Frontal cortex (tissue), 4 donors: ENCODE measurements around the gene DEK. TPM values are rescaled to one million over a fixed set of nuclear protein-coding genes. Genes with fewer than 3 reads are reported as not detected.
"Not testable (repeated sequence)": the region's sequence is repeated elsewhere in the genome, so short reads cannot be mapped to it uniquely, and the experiment has no call there.

Experiments used
- DNase-seq, 2 donors: peaks; one replicate each; pipeline ENCODE4 v3.0.0; 2012; ENCODE audit warnings: low spot score in 2 of 2
- FAIRE-seq: peaks from 2 replicates; lab custom pipeline; 2012; peaks lifted over from hg19 to GRCh38; lab: Jason Lieb, UNC
- total RNA-seq: library from RNA; depleted of rRNA; stranded (reverse); fragments of >200 nt; gene quantifications from one replicate; pipeline ENCODE4 v1.2.3, GENCODE V29; 2014
- donor health status: control.
- donor health status: control.
- donor health status: control.

The DEK gene
- total RNA-seq, 1 donor from 2014 or later: 157 TPM

- FAIRE-seq: no peak
- no peak for DNase-seq
These were observed 22.1 kb downstream of the DEK start for GRCh38 chr6:18242062-18242851.

GRCh38 chr6:18241208-18242038 is 22.9 kb downstream of the DEK start:
- FAIRE-seq: no peak
- DNase-seq: no peak

GRCh38 chr6:18240230-18240629 is 24.1 kb downstream of the DEK start:
- no peak for DNase-seq
- FAIRE-seq: no peak

- no peak for DNase-seq
- no peak for FAIRE-seq
These were observed 27.2 kb downstream of the DEK start for GRCh38 chr6:18237167-18237566.

GRCh38 chr6:18235524-18235923 is 28.8 kb downstream of the DEK start:
- no peak for DNase-seq
- no peak for FAIRE-seq

- FAIRE-seq: no peak
- no peak for DNase-seq
These were observed 29.8 kb downstream of the DEK start for GRCh38 chr6:18234564-18234963.

GRCh38 chr6:18233770-18234169 is 30.6 kb downstream of the DEK start:
- FAIRE-seq, DNase-seq: not testable (repeated sequence)

- not testable (repeated sequence) for DNase-seq, FAIRE-seq
These were observed 32.5 kb downstream of the DEK start for GRCh38 chr6:18231856-18232255.

GRCh38 chr6:18228590-18228989 is 35.7 kb downstream of the DEK start:
- FAIRE-seq, DNase-seq: not testable (repeated sequence)

GRCh38 chr6:18227166-18227565 is 37.2 kb downstream of the DEK start:
- FAIRE-seq, DNase-seq: not testable (repeated sequence)

- FAIRE-seq, DNase-seq: not testable (repeated sequence)
These were observed 37.8 kb downstream of the DEK start for GRCh38 chr6:18226451-18227105.

- DNase-seq (no peak), FAIRE-seq (no peak)
These were observed 43.1 kb downstream of the DEK start for GRCh38 chr6:18221288-18221615.

- FAIRE-seq (no peak), DNase-seq (no peak)
These were observed 44.7 kb downstream of the DEK start for GRCh38 chr6:18219591-18219990.

GRCh38 chr6:18218233-18218632 is 46.1 kb downstream of the DEK start:
- FAIRE-seq (no peak), DNase-seq (no peak)

- no peak for FAIRE-seq
- no peak for DNase-seq
These were observed 47.9 kb downstream of the DEK start for GRCh38 chr6:18216411-18216810.

- no peak for FAIRE-seq
These were observed 48.9 kb downstream of the DEK start for GRCh38 chr6:18215436-18215835.

GRCh38 chr6:18214003-18214402 is 50.3 kb downstream of the DEK start:
- FAIRE-seq (no peak), DNase-seq (no peak)

More at GRCh38 chr6:18215436-18215835, 48.9 kb downstream of the DEK start:
- DNase-seq: no peak

GRCh38 chr6:18213439-18213838 is 50.9 kb downstream of the DEK start:
- FAIRE-seq: no peak

GRCh38 chr6:18212231-18212630 is 52.1 kb downstream of the DEK start:
- no peak for DNase-seq

More at GRCh38 chr6:18213439-18213838, 50.9 kb downstream of the DEK start:
- no peak for DNase-seq

GRCh38 chr6:18211338-18211737 is 53.0 kb downstream of the DEK start:
- DNase-seq (no peak), FAIRE-seq (no peak)

More at GRCh38 chr6:18212231-18212630, 52.1 kb downstream of the DEK start:
- no peak for FAIRE-seq
